Measurements from ENCODE around the gene CTNNA3.

The CTNNA3 gene

GRCh38 chr10:66773472-66773817 lies 922.5 kb downstream of the CTNNA3 start:
- no peak overlapping the region for H3K4me3 ChIP-seq (ENCODE audit: low read depth in 1 of 2, low read length in 1 of 2)
- no peaks in the 10 kb centered on the region for H3K9me3 ChIP-seq
- H3K4me1 ChIP-seq (ENCODE audit: control insufficient read depth in 1 of 2, insufficient read depth in 1 of 2, low read depth in 1 of 2, low read length in 1 of 2): no peaks in the 10 kb centered on the region
- H3K27ac ChIP-seq: no peak overlapping the region
- no peak for TF ChIP-seq CTCF (IDR thresholded peaks at IDR 0.05)
- no peaks in the 10 kb centered on the region for H3K27me3 ChIP-seq
- no peaks in the 10 kb centered on the region for H3K36me3 ChIP-seq

GRCh38 chr10:66772548-66773471 lies 923.2 kb downstream of the CTNNA3 start:
- no peaks in the 10 kb centered on the region for H3K27me3 ChIP-seq
- no peak overlapping the region for H3K4me3 ChIP-seq (ENCODE audit: low read depth in 1 of 2, low read length in 1 of 2)
- no peaks in the 10 kb centered on the region for H3K4me1 ChIP-seq (ENCODE audit: control insufficient read depth in 1 of 2, insufficient read depth in 1 of 2, low read depth in 1 of 2, low read length in 1 of 2)
- no peak for TF ChIP-seq CTCF (IDR thresholded peaks at IDR 0.05)
- no peak overlapping the region for H3K27ac ChIP-seq
- H3K9me3 ChIP-seq: no peaks in the 10 kb centered on the region
- H3K36me3 ChIP-seq: no peaks in the 10 kb centered on the region

GRCh38 chr10:66767707-66768106 lies 928.3 kb downstream of the CTNNA3 start:
- Histone ChIP-seq H3K4me3 (ENCODE audit: low read depth in 1 of 2, low read length in 1 of 2) (no peak overlapping the region), H3K36me3 (no peaks in the 10 kb centered on the region), H3K27ac (no peak overlapping the region), H3K27me3 (no peaks in the 10 kb centered on the region), H3K4me1 (ENCODE audit: control insufficient read depth in 1 of 2, insufficient read depth in 1 of 2, low read depth in 1 of 2, low read length in 1 of 2) (no peaks in the 10 kb centered on the region), H3K9me3 (no peaks in the 10 kb centered on the region)
- TF ChIP-seq CTCF (IDR thresholded peaks at IDR 0.05): no peak

GRCh38 chr10:66762218-66762729 lies 933.7 kb downstream of the CTNNA3 start:
- no peak overlapping the region for H3K4me3 ChIP-seq (ENCODE audit: low read depth in 1 of 2, low read length in 1 of 2)
- no peaks in the 10 kb centered on the region for H3K36me3 ChIP-seq
- TF ChIP-seq CTCF (IDR thresholded peaks at IDR 0.05): no peak
- H3K27me3 ChIP-seq: no peaks in the 10 kb centered on the region
- H3K4me1 ChIP-seq (ENCODE audit: control insufficient read depth in 1 of 2, insufficient read depth in 1 of 2, low read depth in 1 of 2, low read length in 1 of 2): no peaks in the 10 kb centered on the region
- H3K9me3 ChIP-seq: no peaks in the 10 kb centered on the region
- no peak overlapping the region for H3K27ac ChIP-seq

- TF ChIP-seq CTCF (IDR thresholded peaks at IDR 0.05): no peak
Observed at GRCh38 chr10:66760941-66761340, 935.1 kb downstream of the CTNNA3 start.

More at GRCh38 chr10:66760941-66761340, 935.1 kb downstream of the CTNNA3 start:
- no peaks in the 10 kb centered on the region for H3K9me3 ChIP-seq
- no peaks in the 10 kb centered on the region for H3K4me1 ChIP-seq (ENCODE audit: control insufficient read depth in 1 of 2, insufficient read depth in 1 of 2, low read depth in 1 of 2, low read length in 1 of 2)
- no peak overlapping the region for H3K27ac ChIP-seq
- H3K27me3 ChIP-seq: no peaks in the 10 kb centered on the region
- H3K4me3 ChIP-seq (ENCODE audit: low read depth in 1 of 2, low read length in 1 of 2): no peak overlapping the region
- no peaks in the 10 kb centered on the region for H3K36me3 ChIP-seq
